ENCODE measurements around the gene MYLK4. TPM values are rescaled to one million over a fixed set of nuclear protein-coding genes. Genes with fewer than 3 reads are reported as not detected.

The MYLK4 gene
- total RNA-seq, 1 experiment from 2014 or later, result 0.03 TPM

DNA sequence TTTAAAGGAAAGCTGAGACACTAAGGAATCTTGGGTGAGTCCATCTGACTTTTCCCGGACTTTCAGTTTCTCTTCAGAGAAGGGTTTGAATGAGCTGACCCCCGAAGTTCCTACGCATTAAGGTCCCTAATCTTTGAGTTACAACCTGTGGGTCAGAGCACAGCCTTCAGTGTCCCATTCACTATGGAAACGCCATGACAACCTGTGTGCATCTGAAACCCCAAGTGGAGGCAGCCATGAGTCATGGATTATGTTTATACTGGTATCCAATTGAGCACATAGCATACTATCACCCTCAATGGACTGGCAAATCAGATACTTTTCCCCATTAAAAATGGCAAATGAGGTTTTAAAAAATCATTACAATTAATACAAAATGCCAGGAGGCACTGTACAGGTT is 11.4 kb downstream of the MYLK4 start:
- Histone ChIP-seq H3K27me3 (ENCODE audit: control insufficient read depth, insufficient read depth, low read length) (no peaks in the 10 kb centered on the region), H3K36me3 (replicated peaks; ENCODE audit: control insufficient read depth, insufficient read depth, low read length) (no peaks in the 10 kb centered on the region), H3K4me3 (ENCODE audit: insufficient read depth, low read depth, low read length) (no peak overlapping the region)
- no peak for DNase-seq

DNA sequence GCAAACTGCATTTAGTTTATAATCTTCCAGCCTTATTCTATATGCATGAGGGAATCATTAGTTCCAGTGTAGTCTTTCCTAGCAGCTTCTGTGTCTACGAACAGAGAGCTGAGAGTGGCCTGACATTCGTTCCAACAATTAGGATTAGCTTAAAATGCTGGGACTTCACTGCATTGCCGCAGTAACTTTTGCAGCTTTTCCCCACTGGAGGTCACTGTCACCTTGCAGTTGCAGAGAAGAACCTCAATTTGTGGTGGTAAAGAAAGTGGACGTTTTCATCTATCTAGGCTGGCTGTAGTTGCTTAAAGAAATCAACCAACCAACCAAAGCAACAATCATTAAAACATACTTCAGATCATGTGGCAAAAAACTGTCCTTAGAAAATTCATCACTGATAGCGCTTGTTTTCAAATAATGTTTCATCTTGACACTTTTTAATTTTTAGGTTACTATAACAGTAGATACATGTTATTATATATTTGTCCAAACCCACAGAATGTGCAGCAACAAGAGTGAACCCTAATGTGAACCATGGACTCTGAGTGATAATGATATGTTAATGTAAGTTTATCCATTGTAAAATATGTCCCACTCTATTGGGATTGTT is 12.2 kb downstream of the MYLK4 start:
- H3K36me3 ChIP-seq (replicated peaks; ENCODE audit: control insufficient read depth, insufficient read depth, low read length), result no peaks in the 10 kb centered on the region

DNA sequence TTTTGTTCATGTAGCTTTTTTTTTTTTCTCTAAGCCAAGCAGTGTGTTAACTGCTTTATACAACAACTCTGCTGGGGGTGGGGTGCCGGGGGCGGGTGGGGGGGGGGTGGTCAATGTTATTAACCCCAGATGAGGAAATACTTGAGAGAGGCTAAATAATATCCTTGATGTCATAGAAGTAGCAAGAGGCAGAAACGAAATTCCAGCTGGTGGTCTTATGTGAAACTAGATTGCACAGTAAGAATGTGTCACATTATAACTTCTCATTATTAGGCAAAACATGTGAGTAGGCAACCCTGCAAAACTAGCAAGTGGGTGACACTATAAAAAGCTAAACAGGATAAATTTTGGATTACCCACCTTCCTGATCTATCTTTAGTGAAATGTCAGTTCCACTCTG is 12.8 kb downstream of the MYLK4 start:
- DNase-seq, result no peak
- Histone ChIP-seq H3K4me3 (ENCODE audit: insufficient read depth, low read depth, low read length) (no peak overlapping the region), H3K27me3 (ENCODE audit: control insufficient read depth, insufficient read depth, low read length) (no peaks in the 10 kb centered on the region), H3K36me3 (replicated peaks; ENCODE audit: control insufficient read depth, insufficient read depth, low read length) (no peaks in the 10 kb centered on the region)

More for the DNA sequence above, 12.2 kb downstream of the MYLK4 start:
- Histone ChIP-seq H3K4me3 (ENCODE audit: insufficient read depth, low read depth, low read length) (no peak overlapping the region), H3K27me3 (ENCODE audit: control insufficient read depth, insufficient read depth, low read length) (no peaks in the 10 kb centered on the region)
- peak; percentile 72 for DNase-seq

DNA sequence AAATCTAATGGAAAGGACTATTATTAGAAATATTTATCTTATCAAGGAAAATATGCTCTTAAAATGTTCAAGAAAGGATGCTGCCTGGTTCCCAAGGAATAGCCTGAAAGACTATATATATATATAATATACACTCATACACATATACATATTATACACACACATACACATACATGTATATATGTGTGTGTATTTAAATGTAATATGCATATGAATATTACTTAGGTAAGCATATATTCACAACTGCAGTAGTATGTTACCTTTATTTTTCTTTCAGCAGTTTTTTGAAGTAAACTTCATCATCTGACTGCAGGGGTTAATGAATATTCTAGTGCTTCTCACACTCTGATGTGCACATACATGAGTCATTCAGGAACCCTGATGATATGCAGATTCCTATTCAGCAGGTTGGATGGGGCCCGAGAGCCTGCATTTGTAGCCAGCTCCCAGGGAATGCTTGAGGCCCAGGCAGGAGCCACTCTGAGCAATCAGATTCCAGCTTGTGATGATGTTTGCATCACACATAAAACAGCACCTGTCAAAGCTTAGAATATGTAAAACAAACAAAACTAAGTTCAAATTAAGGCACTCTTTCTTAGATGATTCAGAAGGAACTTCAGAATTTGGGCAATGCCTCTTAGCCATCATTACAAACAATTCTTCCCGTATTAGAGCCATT is 16.1 kb downstream of the MYLK4 start:
- no peaks in the 10 kb centered on the region for H3K27me3 ChIP-seq (ENCODE audit: control insufficient read depth, insufficient read depth, low read length)
- H3K4me3 ChIP-seq (ENCODE audit: insufficient read depth, low read depth, low read length), result no peak overlapping the region
- peak; percentile 68 for DNase-seq
- H3K36me3 ChIP-seq (replicated peaks; ENCODE audit: control insufficient read depth, insufficient read depth, low read length), result no peaks in the 10 kb centered on the region

DNA sequence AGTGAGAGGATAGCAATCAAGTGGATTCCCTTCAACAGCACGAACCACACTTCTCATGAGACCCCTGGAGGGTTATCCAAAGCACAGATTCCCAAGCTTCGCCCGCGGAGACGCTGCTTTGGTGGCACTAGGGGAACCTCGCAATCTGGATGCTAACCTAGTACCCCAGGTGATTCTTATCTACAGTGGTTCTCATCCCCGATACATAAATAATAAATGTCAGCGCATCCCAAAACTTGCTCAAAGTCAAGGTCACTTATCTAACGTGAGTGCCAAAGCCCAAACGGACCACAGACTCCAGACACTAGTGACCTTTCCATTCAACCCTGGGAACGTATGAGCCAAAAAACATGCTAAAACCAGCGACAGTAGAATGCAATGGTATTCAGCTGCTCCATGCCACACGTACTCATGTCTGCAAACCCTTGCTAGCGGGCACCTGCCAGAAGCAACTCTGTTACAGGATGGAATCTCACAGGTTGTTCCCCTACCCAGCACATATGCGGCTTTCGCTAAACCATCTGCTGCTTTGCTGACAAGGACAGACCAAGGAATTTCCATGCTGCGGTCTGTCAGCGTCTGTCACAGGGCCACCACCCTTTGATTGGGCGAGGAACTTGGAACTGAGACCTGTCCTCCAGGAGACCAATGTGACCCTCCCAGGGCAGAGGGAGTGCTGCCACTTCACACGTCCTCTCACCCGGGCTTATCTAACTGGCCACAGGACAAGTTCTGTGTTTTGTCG is 16.8 kb downstream of the MYLK4 start:
- Histone ChIP-seq H3K36me3 (replicated peaks; ENCODE audit: control insufficient read depth, insufficient read depth, low read length) (no peaks in the 10 kb centered on the region), H3K27me3 (ENCODE audit: control insufficient read depth, insufficient read depth, low read length) (no peaks in the 10 kb centered on the region), H3K4me3 (ENCODE audit: insufficient read depth, low read depth, low read length) (no peak overlapping the region)
- no peak for DNase-seq

DNA sequence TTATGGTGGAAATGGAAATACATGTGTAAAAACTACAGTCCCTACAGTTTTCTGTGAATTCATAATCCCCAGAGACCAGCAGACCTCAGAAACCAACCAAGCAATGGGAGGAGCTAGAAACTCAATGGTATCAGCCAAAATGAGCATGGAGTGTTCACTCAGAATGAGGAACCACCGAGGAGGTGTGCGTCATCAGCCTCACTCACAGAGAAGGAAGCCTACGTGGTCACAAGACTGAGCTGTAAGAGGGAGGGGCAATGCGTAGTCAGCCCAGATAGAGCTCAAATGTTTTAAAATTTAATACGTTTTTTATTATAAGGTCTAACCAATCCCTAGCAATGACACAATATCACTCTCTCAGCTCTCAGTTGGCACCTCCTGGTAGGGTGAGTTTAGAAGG is 17.4 kb downstream of the MYLK4 start:
- Histone ChIP-seq H3K4me3 (ENCODE audit: insufficient read depth, low read depth, low read length) (no peak overlapping the region), H3K36me3 (replicated peaks; ENCODE audit: control insufficient read depth, insufficient read depth, low read length) (no peaks in the 10 kb centered on the region), H3K27me3 (ENCODE audit: control insufficient read depth, insufficient read depth, low read length) (no peaks in the 10 kb centered on the region)
- DNase-seq, result no peak

DNA sequence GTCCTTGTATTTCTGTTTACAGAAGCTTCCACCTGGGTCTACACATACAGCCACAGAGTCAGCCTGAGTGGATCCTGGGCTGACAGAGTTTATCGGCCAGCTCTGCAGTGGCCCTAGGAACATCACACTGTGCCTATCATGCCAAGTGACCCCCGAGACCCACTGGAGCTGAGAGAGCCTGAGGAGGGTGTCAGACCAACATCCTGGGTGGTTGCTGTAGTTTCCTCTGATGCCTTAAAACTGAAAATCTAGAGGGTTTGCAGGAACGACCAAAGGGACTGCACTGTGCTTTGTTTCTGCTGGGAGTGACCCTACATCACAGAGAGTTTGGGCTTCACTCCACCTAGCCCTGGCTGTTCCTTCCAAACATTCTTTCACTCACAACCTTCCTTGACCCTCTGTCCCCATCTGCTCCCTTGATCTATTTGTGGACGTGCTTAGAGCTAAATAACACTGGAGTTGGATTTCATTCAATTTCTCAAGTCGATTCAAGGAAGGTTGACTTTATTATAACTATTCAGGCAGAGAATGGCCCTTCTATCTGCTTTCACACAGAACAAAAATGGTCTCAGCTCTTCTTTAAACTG is 18.1 kb downstream of the MYLK4 start:
- Histone ChIP-seq H3K27me3 (ENCODE audit: control insufficient read depth, insufficient read depth, low read length) (no peaks in the 10 kb centered on the region), H3K36me3 (replicated peaks; ENCODE audit: control insufficient read depth, insufficient read depth, low read length) (no peaks in the 10 kb centered on the region), H3K4me3 (ENCODE audit: insufficient read depth, low read depth, low read length) (no peak overlapping the region)
- no peak for DNase-seq

DNA sequence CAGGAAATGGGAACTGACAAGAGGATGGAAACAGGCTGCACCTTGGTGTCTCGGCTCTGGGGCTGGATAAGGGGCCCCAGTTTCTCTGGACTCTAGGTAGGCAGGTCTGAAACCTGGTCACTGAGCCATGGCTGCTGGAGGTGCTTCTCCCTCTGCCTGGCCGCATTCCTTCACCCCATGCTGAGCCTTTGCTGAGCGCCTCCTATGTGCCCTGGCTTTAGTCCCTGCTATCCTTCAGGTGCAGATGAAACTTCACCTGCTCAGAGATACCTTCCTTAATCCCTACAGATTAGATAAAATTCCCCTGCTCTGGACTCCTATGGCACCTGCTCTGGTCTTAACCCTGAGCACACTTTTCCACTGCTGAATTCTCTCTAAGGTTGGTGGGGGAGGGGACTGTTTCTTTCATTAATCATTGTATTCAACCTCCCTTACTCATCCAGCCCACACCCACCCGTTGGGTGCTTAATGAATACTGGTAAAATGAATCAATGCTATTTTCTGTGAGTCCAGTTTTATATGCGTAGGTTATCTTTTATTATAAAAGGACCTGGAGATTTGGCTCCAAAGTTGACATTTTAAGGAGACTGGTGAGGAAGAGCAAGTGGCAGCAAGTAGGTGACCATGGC is 19.3 kb downstream of the MYLK4 start:
- H3K4me3 ChIP-seq (ENCODE audit: insufficient read depth, low read depth, low read length), result no peak overlapping the region
- no peaks in the 10 kb centered on the region for H3K27me3 ChIP-seq (ENCODE audit: control insufficient read depth, insufficient read depth, low read length)
- H3K36me3 ChIP-seq (replicated peaks; ENCODE audit: control insufficient read depth, insufficient read depth, low read length), result no peaks in the 10 kb centered on the region
- peak; percentile 50 for DNase-seq

DNA sequence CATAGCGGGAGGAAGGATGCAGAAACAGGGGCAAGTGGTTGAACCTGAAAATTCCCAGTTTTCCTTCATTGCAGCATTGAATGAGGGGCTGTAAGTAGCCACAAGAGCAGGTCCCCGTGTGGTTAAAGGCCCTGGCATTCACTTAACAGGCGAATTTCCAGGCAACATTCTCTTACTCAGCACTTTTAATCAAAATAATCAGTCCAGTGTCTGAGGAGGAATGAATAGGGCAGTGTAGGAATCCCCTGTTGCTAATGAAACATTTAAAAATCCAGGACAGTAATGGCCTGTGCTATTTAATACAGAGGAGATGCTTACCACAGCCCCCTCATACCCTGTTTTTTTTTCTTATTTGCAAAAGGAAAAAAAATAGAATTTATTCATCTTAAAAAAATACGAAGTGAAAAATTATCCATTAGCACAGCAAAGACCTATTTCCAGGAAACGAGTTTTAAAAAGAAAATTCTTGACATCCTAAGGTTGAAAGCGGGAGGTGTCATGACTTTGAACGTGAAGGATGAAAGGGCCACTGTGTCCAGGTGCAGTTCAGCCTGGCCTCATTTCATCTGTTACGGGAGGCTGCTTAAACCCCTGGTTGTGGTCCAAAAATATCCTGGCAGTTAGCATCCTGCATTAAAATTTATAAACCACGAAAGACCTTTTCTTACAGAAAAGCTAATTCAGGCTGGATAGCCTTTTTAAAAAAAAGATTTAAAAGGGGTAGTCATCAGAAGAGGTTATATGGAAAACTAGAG is 20.2 kb downstream of the MYLK4 start:
- Histone ChIP-seq H3K36me3 (replicated peaks; ENCODE audit: control insufficient read depth, insufficient read depth, low read length) (no peaks in the 10 kb centered on the region), H3K4me3 (ENCODE audit: insufficient read depth, low read depth, low read length) (no peak overlapping the region), H3K27me3 (ENCODE audit: control insufficient read depth, insufficient read depth, low read length) (no peaks in the 10 kb centered on the region)
- no peak for DNase-seq

DNA sequence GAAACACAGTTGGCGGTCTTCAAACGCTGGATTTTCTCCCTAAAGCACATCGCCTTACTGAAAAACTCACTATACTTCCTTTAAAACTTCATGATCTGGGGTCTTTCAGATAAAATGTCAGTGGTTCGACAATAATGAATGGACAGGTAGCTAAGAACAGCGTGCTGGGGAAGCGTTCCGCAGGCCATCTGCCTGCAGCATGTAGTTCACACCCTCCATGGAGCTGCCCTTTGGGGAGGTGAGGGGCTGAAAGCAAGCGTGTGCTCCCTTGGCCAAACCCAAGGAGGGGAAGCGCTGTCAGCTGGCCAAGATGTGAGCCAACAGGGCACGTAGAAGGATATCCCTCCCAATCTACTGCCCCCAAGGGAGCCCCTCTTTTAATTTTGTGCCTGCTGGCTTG is 20.8 kb downstream of the MYLK4 start:
- Histone ChIP-seq H3K27me3 (ENCODE audit: control insufficient read depth, insufficient read depth, low read length) (no peaks in the 10 kb centered on the region), H3K36me3 (replicated peaks; ENCODE audit: control insufficient read depth, insufficient read depth, low read length) (no peaks in the 10 kb centered on the region), H3K4me3 (ENCODE audit: insufficient read depth, low read depth, low read length) (no peak overlapping the region)
- DNase-seq, result no peak

DNA sequence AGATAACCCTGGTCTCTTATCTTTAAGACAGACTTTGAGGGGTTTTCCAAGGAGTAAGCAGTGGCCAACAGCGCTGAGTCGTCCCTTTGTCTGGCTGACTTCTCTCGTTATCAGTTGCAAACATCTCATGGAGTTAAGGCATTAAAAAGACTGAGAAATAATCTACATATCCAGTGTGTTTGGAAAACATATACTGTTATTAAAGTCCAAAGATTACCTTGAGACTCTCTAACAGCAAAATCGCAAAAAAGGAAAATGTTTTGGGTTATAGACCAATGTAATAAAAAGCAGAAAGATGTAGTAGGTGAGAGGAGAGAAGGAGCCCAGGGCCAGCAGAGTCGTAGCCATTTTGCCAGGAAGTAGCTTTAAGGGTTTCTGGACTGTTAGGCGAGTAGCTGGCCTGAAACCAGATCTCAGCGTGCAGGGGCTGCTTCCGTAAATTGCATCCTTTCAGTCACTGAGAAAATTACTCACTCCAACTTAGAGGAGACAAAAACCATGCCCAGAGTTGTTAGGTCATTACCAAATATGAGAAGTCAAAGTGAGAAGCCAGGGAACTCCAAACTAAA is 24.6 kb downstream of the MYLK4 start:
- Histone ChIP-seq H3K27me3 (ENCODE audit: control insufficient read depth, insufficient read depth, low read length) (no peaks in the 10 kb centered on the region), H3K36me3 (replicated peaks; ENCODE audit: control insufficient read depth, insufficient read depth, low read length) (no peaks in the 10 kb centered on the region), H3K4me3 (ENCODE audit: insufficient read depth, low read depth, low read length) (no peak overlapping the region)
- no peak for DNase-seq

DNA sequence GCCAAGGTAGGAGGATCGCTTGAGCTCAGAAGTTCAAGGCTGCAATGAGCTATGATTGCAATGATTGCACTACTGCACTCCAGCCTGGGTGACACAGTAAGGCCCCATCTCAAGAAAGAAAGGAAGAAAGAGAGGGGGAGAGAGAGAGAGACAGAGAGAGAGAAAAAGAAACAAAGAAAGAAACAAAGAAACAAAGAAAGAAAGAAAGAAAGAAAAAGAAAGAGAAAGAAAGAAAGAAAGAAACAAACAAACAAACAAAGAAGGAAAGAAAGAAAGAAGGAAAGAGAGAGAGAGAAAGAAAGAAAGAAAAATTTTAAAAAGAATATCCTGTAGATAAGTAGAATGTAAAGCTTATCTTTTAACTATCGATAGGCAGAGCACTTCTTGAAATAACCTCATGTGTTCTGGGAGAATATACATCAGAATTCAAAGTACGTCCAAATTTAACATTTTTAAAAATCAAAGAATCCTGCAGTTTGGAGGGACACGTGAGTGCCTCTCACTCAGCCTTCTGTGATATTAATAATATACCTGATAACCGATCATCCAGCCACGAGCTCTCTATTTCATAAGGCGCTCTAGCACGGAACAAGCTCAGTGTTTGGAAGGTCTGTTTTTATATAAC is 25.2 kb downstream of the MYLK4 start:
- no peak for DNase-seq
- H3K4me3 ChIP-seq (ENCODE audit: insufficient read depth, low read depth, low read length), result no peak overlapping the region
- no peaks in the 10 kb centered on the region for H3K36me3 ChIP-seq (replicated peaks; ENCODE audit: control insufficient read depth, insufficient read depth, low read length)
- no peaks in the 10 kb centered on the region for H3K27me3 ChIP-seq (ENCODE audit: control insufficient read depth, insufficient read depth, low read length)

DNA sequence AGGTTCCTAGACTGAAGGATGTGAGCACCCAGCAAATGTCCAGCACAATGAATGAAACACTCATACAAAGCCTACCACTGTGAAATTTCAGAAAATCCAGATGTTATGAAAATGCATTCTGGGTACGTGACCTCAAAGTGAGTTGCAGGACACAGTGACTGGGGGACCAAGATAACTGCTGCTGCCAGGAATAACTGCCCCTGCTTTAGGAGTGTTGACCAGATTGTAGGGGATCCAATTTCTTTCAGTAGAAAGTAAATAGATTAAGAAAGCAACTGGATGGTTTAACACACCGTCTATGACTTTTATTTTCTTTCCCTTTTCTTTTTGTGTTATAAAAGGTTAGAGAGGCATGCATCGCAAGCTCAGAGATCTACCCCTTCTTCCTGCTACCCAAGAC is 29.5 kb downstream of the MYLK4 start:
- Histone ChIP-seq H3K27me3 (ENCODE audit: control insufficient read depth, insufficient read depth, low read length) (no peaks in the 10 kb centered on the region), H3K36me3 (replicated peaks; ENCODE audit: control insufficient read depth, insufficient read depth, low read length) (no peaks in the 10 kb centered on the region), H3K4me3 (ENCODE audit: insufficient read depth, low read depth, low read length) (no peak overlapping the region)
- no peak for DNase-seq
